HT1080 (cell line): Measurements from ENCODE around the gene SMG6. TPM values are rescaled to one million over a fixed set of nuclear protein-coding genes. Genes with fewer than 3 reads are reported as not detected.
A peak's percentile ranks its signal among the peaks of the same experiment; 100 is the strongest.
"Not testable (repeated sequence)": the region's sequence is repeated elsewhere in the genome, so short reads cannot be mapped to it uniquely, and the experiment has no call there.

Experiments
- DNase-seq: peaks from one replicate; pipeline ENCODE4 v3.0.0-alpha.2; 2015; ENCODE audit warnings: low read depth
- total RNA-seq: library from RNA; depleted of rRNA; stranded (reverse); fragments of >200 nt; shearing (Covaris generic); gene quantifications from 2 replicates; pipeline ENCODE4 v1.2.3, GENCODE V29; 2014

Gene SMG6
- total RNA-seq, 1 experiment from 2014 or later = 43.9 TPM

DNA sequence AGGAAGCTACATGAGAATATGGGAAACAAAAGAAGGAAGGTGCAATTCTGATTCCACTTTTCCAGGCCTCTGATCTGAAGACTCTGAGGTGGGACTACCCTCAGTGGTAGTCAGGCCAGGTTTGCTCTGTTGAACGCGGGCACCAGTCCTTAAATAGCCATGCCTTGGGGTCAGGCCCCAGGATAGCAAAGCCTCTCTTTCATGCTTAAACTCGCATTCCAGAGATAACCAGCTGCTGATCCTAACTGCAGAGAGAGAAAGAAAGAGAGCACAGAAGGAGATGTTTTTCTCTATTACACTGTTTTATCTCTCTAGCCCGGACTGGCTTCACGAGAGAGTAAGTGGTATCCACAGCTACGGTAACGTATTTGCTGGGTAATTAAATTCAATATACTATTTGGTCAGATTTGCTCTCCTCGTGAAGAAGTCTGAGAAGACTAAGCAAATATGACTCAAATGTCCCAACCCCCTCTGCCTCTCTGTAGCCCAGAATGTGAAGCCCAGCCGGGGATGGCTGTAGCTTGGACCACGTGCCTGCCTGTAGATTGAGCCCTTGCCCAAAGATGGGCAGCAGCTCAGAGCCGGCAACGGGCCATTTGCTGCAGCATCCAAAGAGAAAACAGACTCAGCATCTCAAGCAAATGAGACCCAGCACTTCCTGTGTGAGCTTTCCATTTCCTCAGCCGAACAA is 122.2 kb downstream of the SMG6 start:
- no peak for DNase-seq

DNA sequence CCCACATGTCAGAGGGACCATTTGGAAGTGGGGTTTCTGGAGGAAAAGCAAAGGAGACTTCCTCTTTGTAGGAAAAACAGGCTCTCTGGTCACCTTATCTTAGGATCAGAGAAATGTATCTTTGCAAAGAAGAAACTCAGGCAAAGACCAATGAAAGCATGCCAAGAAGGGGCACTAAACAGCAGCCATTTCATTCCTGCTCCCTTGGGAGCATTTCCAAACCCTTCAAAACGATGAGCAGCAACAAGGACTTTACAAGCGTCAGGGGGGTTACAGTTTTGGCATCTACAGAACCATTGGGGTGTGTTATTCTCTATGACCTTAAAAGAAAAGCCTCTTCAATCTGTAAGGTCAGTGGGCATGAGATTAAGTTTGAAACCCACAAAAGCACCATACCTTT is 122.8 kb downstream of the SMG6 start:
- no peak for DNase-seq

DNA sequence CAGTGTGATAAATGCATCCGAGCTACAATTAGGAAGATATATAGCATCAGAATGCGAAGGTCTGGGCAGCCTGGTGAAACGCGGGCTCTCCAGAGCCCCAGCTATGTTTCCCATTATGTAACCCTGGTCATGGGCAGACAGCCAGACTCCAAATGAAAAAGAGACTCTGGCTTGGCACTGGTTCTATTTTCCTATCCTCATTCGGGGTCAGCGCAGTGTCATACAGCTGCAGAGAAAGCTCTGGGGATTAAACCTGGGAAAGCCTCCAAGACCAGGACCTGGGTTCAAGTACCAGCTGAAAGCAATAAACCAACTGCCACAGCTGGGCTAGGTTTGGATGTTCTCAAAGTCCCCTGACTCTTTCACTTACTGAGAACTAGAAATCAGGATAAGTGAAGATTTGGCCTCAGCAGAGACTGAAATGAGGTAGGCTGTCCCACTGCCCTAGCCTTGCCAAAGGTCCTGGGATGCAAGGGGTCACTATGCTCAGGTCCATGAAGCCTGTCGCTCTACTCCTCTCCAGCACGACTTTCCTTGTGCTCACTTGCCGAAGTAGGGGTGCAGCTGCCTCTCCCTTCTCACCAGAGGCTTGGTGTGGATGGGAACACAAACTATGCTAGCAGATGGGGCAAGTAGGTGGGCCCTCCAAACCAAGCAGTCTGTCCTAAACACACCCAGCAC is 123.8 kb downstream of the SMG6 start:
- peak; percentile 40 for DNase-seq

DNA sequence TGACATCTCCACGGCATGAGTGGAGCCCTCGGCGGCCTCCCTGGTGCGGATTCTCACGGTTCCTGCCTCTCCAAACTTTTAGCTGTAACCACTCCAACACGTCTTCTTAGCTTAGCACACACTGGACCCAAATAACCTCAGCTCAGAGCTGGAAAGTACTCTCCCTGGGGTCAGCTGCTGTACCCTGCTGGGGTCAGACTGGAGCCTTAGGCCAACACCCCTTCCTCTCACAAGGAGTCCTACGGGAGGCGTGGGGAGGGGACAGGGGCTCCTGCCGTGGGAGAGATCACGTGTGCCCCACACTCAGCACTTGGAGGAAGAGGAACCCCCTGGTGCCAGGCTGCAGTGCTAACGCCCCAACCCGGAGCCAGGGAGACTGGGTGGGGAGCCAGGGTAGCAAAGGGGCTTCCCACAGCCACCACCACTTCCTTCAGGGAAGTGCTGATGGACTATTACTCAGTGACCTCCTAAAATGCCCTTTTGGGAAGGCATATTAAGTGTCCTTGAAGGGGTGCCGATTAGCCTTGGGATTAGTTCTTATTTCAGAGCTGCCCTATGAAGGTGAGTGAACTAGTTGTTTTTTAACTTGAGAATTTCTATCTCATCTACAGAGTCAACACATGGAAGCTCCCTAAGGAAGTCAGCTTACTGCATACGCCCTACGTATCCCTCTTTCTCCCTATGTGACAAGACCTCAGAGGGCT is 124.6 kb downstream of the SMG6 start:
- no peak for DNase-seq

DNA sequence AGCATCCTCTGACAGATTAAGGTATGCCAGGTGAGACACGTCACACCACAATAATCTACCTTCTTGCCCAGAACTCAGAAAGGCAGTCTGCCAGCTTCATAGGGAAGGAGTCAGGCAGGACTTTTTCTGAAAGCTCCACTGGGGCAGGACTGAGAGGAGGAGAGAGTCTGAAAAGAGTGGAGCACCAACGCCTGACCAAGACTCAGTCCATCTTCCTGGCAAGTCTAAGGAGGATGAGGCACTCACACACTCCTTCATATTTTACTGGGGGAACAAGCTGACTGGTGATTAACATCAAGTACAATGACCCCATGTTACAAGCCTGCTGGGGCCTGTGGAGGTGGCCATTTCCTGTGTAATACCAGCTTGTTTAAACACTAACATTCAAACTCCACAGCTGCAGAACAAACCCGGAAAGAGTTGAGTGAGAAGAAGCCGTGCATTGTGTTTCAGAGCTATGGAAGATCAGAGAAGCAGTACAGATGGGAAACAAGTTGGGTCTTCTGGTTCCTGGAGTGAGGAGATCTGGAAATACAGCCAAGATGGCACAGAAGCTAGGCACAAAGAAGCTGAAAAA is 126.3 kb downstream of the SMG6 start:
- peak; percentile 52 for DNase-seq

DNA sequence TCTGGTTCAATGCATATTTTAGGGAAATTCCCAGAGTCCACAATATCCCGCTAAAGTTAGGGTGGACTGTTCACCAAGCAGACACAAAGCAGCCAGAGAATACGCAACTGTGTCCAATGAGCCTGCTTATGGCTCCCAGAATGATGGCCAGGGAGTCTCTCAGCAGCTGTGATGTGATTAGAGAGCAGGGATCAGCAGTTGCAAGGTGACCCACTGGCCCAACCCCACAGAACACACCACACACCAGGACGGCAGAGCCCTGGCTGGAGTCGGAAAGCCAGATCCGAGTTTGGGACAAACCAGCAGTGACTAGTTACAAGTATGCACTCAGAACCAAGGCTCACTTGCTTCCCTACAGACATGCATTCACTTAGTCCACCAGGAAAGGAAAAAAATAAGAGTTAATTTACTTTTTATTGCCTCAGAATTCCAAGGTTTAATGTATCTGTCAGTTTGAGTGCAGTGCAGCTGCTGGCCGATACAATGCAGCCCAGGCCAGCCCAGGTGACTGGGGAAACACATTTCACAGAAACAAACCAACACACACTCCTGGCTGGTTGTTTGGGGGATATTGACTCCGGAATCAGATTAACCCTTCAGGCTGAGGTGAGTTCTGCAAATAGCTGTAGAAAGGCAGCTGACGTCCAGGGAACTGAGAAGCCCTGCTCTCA is 127.0 kb downstream of the SMG6 start:
- no peak for DNase-seq

DNA sequence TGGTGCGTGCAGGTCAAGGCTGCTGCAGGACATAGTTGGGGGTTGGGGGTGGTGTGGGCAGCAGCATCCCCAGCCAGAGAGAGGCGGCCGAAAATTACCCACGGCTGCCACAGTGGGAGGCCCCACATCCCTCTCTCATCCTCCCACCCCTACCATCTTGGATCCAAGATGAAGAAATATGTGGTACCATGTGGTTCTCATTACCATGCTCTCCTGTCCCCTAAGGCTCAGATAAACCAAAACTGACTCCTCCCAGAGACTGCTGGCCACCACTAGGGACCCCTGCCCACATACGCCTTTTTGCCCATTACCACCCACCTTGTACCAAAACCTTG is 128.3 kb downstream of the SMG6 start:
- no peak for DNase-seq

DNA sequence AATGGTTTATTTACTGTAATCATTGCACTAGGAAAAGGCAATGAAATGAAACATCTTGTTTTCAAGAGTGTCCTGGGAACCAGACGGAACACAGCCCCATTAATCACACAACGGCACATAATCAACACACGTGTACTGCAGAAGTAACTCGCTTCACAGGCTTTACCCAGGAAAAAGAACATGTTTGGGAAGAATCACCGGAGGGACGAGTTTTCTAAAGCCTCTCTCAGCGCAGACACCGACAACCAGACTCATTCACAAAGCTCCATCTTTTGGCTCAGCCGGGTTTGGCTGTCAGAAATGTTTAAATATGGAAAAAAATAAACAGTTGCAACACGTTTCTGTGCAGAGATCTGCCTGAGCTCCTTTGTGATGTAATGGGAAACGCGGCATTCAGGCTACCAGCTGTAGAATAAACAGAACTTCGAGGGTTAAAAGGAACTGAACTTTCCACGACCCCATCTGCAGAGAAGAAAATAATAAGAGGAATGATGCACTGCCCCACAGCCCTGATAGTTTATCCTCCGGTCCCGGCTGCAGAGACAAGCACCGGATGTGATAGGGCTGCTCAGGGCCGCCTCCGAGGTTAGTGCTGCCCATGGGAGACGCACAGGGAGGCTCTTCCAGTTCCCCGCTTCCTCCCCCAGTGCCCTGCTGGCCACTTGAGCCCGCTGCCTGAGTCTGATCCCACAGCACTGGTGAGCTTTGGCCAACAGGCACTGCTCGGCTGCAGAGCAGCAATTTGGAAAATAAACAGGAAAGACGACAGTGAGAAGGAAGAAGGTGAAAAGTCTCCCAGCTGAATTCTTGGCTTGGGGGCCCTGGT is 128.9 kb downstream of the SMG6 start:
- DNase-seq = peak; percentile 72

DNA sequence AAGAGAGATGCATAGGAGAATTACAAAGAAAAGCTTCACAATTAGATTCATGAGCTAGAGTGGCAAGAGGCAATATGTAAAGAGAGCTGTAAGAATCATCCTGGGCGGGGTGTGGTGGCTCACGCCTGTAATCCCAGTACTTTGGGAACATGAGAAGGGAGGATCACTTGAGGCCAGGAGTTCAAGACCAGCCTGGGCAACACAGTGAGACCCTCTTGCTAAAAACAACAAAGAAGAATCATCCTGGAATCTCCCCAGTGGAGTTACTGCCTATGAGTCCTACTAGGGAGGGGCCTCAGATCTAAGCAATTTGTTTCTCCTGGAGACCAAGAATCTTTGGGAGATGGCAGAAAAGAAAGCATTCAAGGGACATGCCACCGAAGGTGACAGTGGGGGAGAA is 129.6 kb downstream of the SMG6 start:
- DNase-seq = no peak

DNA sequence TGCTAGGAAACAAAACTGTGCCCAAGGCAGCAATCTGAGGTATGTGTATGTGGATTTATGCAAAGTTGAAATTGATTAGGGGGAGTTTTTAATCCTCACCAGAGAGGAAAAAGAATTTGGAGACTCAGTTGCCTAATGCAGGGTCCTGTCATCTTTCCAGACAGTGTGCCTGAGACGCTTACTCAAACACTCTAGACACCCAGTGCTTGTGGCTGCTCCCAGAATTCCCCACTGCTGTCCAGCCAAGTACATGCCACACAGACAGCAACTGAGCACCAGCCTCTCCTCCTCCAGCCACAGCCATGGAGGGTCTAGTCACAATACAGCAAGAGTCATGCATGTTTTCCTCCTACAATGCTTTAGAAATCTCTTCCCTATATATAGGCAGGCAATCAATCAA is 130.6 kb downstream of the SMG6 start:
- no peak for DNase-seq

DNA sequence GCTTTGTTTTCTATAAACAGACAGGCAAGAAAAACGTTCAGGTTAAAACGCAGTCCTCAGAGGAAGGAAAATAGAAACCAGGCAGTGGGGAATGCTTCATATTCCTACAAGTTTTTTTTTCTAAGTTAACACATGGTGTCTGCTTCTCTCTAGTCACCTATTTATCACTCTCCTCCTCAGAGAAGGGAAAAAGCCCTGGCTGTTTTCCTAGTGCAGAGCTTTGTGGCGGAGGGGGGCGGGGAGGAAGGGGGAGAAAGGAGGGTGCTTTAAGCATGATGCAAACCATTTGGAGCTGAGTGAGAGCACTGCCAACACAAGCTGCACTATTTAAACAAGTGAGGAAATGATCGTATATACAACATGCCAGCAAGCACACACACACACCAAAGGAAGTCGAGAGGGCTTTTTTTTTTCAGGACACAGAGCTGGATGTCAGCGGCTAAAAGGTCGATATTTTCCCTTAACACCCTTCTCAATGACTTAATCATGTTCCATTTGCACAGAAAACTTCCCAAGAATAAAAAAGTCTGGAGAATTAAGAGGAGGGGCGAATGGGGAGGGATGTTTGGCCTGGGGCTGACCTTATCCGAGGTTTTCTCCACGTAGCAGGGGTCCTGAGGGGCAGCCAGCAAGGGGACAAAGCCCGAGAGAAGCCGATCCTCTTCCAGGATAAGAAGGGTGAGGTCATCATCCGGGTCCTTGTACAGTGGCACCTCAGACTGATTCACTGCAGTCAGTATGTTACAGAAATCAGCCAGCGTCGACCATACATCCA is 131.3 kb downstream of the SMG6 start:
- peak; percentile 88 for DNase-seq

DNA sequence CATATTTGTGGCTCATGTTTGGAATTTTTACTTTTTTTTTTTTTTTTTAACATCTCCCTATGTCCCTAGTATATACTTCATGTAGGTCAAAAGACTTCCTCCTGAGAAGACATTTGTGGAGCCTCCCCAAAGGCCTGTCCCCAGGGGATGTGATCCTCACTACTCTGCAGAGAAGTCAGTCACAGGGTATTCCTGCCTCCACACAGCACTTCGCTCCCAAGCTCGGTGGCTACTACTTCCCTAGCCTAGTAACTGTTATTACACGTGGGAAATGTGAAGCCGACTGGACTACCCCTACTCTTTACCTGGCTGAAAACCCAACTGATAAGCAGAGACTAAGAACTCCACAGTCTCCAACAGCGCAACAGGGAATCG is 131.9 kb downstream of the SMG6 start:
- DNase-seq = no peak

DNA sequence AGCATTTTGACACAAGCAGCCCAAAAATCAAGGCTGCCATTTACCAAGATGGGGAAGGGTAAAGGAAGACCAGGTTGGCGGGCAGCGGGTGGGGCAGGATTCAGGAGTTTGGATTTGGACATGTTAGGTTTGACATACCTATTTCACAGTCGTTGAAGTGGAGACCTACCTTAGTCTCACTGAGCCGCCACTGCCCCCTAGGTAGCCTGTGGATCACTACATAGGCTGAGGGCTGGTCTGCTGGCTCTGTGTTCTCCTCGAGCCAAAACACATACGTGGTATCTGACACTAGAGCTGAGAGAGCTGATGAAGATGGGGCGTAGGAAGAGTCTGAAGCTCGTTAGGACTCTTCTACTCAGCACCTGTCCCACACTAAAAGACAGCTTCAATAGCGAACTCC is 133.6 kb downstream of the SMG6 start:
- no peak for DNase-seq

DNA sequence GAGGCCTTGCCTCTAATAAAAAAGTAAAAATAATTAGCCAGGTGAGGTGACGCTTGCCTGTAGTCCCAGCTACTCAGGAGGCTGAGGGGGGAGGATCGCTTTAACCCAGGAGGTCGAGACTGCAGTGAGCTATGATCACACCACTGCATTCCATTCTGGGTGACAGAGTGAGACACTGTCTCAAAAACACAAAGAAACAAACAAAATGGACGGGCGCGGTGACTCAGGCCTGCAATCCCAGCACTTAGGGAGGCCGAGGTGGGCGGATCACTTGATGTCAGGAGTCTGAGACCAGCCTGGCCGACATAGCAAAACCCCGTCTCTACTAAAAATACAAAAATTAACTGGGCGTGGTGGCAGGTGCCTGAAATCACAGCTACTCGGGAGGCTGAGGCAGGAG is 137.9 kb downstream of the SMG6 start:
- DNase-seq = not testable (repeated sequence)

DNA sequence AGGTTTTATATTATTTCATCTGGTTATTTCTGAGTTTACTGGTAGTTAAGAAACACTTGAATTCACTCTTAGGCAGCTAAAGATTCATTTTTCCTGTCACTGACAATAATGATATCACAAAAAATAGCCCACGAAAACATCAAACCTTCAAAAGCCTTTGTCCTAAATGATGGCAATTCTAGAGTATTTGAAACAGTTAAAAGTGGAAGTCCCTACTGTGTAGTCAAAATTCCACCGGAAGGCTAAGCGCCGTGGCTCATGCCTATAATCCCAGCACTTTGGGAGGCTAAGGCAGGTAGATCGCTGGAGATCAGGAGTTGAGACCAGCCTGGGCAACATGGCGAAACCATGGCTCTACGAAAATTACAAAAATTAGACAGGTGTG is 145.2 kb downstream of the SMG6 start:
- no peak for DNase-seq

DNA sequence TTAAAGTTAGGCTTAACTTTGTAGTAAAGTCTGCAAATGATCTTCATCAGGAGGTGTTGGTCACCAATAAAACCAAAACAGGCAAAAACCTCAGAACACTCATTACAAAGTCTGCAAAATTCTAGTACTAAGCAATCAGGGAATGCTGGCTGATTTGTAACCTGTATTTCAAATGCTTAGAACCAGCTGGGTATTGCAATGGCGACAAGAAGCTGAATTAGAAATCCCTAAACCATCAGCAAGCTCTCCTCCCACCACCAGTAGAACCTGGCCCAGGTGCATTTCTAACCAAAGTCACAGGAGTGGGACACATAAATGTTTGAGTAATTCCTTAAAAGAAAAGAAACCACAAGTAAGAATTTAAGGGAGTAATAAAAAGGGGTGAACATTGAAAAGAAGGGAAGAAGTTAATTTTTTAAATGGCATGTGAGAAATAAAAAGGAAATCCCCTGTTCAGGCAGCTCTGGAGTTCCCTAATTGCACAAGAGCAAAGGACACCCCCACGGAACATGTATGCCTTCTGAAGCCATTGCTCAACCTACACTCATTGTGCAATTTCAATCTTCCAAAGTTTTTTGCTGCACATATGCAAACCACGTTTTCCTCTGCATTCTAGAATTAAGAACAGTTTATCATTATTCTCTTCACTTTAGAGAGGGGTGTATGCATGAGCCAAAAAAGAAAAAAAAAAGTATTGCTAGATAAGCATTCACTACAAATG is 145.8 kb downstream of the SMG6 start:
- DNase-seq = no peak

DNA sequence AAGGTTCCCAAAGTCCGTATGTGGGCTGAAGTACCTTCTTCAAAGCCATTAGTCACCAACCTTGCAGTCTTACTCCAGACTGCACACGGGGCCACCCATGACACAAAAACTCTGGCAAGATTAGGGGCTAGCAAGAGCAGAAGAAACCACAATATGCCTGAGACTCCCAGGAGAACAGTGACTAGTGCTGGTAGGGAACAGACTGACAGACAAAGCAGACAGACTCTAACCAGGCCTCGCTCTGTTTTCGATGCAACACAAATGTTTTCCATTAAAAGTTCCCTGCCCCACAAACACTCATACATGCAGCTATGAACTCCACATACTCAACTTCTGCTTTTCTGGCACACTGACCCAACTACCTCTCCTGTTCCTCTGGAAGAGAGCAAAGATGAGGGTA is 146.5 kb downstream of the SMG6 start:
- DNase-seq = peak; percentile 11

DNA sequence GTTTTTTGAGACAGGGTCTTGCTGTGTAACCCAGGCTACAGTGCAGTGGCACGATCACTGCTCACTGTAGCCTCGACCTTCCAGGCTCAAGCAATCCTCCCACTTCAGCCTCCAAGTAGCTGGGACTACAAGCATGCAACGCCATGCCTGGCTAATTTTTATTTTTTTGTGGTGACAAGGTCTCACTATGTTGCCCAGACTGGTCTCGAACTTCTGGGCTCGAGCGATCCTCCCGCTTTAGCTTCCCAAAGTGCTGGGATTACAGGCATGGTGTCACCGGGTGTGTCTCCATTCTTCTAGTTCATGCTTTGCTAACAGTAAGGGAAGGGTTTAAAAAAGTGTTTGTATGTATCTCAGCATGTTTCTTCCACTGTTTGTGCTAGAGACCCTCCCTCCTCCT is 146.9 kb downstream of the SMG6 start:
- no peak for DNase-seq

DNA sequence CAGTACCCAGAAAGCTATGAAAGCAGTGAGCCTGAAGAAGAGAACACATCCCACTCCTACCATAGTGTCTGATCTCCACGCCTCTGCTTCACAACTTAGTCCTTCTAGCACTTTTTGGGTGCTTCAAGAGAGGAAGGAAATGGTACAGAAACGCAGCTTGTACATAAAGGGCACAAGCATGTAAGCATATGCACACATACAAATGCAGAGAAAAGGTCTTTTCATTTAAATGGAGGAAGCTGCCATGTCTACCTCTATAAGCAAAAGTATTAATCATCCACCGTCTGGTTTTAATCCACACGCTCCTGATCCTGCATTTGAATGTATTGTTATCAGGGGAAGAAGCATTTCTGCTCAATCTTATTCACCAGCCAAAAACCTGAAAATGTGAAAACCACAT is 148.0 kb downstream of the SMG6 start:
- no peak for DNase-seq
